GM19351 (cell line): ENCODE data around the gene CHCHD3.

Source experiments
- ATAC-seq: cut with Tn5 transposase; IDR thresholded peaks from one replicate; pipeline ENCODE4 v1.9.1; 2021; ENCODE audit warnings: mild to moderate bottlenecking, moderate library complexity; ENCODE audit not compliant: unreplicated experiment

Gene CHCHD3

GRCh38 chr7:133081599-133082389 is at the start of gene CHCHD3:
CHCHD3 (minus strand) TSS chr7:133082090; CDS start chr7:133081937, 153 bp downstream.
- ATAC-seq = peak; percentile 99

GRCh38 chr7:133130166-133130565 is 48.3 kb upstream of the CHCHD3 start:
- ATAC-seq = no peak

- no peak for ATAC-seq
Measured at GRCh38 chr7:133126422-133126821, 44.5 kb upstream of the CHCHD3 start.

- ATAC-seq = no peak
Measured at GRCh38 chr7:133124974-133125373, 43.1 kb upstream of the CHCHD3 start.

GRCh38 chr7:133121175-133121844 is 39.4 kb upstream of the CHCHD3 start:
- ATAC-seq = no peak

- no peak for ATAC-seq
Measured at GRCh38 chr7:133119067-133119466, 37.2 kb upstream of the CHCHD3 start.

- no peak for ATAC-seq
Measured at GRCh38 chr7:133118261-133118660, 36.4 kb upstream of the CHCHD3 start.

- no peak for ATAC-seq
Measured at GRCh38 chr7:133117452-133117851, 35.6 kb upstream of the CHCHD3 start.

GRCh38 chr7:133115596-133115995 is 33.7 kb upstream of the CHCHD3 start:
- no peak for ATAC-seq

- ATAC-seq = no peak
Measured at GRCh38 chr7:133114519-133114918, 32.6 kb upstream of the CHCHD3 start.

GRCh38 chr7:133112976-133113375 is 31.1 kb upstream of the CHCHD3 start:
- ATAC-seq = no peak

- no peak for ATAC-seq
Measured at GRCh38 chr7:133112335-133112734, 30.4 kb upstream of the CHCHD3 start.

- no peak for ATAC-seq
Measured at GRCh38 chr7:133110312-133110711, 28.4 kb upstream of the CHCHD3 start.

GRCh38 chr7:133109816-133110215 is 27.9 kb upstream of the CHCHD3 start:
- no peak for ATAC-seq

GRCh38 chr7:133108023-133108422 is 26.1 kb upstream of the CHCHD3 start:
- no peak for ATAC-seq

GRCh38 chr7:133102276-133103060 is 20.6 kb upstream of the CHCHD3 start:
- no peak for ATAC-seq

- no peak for ATAC-seq
Measured at GRCh38 chr7:133099633-133100286, 17.9 kb upstream of the CHCHD3 start.

- no peak for ATAC-seq
Measured at GRCh38 chr7:133095119-133095671, 13.3 kb upstream of the CHCHD3 start.

GRCh38 chr7:133091943-133092464 is 10.1 kb upstream of the CHCHD3 start:
- ATAC-seq = no peak

- peak; percentile 1 for ATAC-seq
Measured at GRCh38 chr7:133082390-133082766, 488 bp upstream of the CHCHD3 start.
